Stimulated activated CD4-positive, alpha-beta T cell treated with anti-CD3 and anti-CD28 coated beads, Interleukin-1b, Interleukin-23, amount 100 ng/mL, for 24 hours (primary cell): ENCODE measurements around the gene COBL.

Experiments used
- DNase-seq, 4 experiments: peaks; one replicate each; pipeline ENCODE4 v3.0.0-alpha.2; 2020; ENCODE audit warnings: low read depth in 4 of 4, low spot score in 1 of 4

The COBL gene

DNA sequence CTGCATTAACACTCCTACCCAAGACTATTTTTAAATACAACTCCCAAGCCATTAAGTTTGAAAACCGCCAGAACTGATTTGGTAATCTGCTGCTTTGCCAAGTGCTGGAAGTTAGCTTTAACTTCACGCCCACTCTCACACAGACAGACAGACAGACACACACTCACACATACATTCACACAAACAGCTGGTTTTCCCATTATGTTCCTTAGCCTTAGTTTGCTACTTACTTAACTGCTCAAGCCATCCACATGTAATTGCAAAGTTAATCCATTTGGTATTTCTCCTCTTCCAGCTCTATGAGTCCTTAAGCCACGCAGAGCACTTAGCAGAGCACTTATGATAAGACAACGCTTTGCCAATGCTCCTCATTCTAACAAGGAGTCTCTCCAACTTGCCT, 8.3 kb downstream of the COBL start:
- no peak for DNase-seq

DNA sequence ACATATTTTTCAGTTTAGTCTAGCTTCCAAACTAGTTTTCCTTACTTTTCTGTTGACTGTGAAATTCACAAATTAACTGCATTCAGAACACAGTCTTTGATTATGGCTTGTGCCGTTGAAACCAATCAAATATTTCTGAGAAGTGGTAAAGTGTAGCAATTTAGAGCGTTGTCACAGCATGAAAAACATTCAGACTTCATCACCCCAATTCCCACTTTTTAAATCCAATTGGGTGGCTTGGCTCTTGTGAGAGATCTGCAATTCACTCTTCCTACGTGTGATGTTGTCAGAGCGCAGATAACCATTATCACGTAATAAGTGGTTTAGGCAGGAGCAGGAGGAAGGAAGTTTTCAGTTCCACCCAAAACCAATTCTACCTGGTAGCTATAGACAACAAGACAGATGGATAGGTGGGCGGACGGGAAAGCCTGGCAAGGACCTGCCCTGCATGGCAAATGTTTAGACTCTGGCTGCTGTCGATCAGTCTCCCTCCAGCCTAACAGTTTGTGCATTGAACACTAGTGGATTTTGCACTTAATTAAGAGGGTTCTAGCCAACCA, 8.9 kb downstream of the COBL start:
- no peak for DNase-seq

DNA sequence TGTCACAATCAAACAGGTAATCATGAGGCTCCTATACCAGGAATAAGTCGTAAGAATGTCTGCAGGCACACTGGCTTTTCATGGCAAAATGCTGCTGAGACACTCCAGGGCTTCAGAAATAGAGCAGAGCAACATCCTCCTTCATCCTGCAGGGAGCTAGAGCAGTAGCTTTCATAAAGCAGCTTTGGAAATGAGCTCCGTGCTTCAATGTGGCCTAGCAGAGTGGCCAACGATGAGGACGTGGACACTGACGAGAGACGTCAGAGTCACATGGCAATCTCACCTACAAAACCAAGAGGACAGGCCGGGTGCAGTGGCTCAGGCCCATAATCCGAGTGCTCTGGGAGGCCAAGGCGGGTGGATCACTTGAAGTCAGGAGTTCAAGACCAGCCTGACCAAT, 9.8 kb downstream of the COBL start:
- DNase-seq: no peak

DNA sequence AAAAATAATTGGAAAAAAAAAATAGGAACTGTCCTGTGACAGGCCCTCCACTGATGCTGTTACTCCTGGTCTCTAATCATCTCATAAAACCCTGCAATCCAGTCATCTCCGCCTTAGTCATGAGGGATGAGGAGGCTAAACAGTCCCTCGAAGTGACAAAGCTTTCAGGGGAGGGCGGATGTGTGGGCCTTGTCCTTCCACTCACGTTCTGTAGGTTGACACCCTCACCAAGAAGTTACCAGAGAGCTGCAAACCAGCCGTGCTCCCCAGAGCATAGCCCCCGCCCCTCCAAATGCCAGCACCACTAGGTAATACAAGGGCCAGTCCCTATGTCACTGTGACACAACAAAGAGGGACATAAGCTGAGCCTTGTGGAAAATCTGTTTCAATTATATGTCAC, 11.9 kb downstream of the COBL start:
- DNase-seq: no peak

DNA sequence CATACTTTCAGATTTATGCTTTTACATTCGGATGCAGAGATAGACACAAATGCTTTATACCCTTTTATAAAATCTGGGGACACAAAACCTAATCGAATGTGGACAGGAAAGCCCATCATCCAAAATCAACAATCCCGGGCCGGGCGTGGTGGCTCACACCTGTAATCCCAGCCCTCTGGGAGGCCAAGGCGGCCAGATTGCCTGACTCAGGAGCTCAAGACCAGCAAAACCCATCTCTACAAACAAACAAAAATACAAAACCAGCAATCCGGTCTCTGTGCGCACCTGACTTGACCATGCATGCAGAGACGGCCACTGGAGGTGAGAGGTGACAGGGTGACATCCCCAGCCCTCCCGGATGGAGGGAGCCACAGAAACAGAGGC, 13.5 kb downstream of the COBL start:
- no peak for DNase-seq

DNA sequence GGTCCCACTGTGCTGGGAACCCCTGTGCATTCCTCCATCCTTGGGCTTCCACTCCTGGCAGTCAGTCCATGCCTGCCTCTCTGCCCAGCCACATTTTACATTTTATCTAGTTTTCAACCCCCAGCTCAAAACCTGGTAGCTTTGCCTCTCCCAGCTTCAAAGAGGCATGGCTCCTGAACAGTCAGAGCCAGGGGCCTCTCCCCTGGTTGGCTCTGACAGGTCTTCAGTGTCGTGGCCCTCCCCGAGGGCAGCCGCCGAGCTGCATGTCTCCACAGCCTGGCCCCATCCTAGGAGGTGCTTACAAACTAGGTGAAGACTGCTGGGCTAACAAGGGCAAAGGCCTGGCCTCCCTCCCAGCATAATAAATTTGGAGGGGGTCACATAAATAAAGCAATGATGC, 14.8 kb downstream of the COBL start:
- no peak for DNase-seq

DNA sequence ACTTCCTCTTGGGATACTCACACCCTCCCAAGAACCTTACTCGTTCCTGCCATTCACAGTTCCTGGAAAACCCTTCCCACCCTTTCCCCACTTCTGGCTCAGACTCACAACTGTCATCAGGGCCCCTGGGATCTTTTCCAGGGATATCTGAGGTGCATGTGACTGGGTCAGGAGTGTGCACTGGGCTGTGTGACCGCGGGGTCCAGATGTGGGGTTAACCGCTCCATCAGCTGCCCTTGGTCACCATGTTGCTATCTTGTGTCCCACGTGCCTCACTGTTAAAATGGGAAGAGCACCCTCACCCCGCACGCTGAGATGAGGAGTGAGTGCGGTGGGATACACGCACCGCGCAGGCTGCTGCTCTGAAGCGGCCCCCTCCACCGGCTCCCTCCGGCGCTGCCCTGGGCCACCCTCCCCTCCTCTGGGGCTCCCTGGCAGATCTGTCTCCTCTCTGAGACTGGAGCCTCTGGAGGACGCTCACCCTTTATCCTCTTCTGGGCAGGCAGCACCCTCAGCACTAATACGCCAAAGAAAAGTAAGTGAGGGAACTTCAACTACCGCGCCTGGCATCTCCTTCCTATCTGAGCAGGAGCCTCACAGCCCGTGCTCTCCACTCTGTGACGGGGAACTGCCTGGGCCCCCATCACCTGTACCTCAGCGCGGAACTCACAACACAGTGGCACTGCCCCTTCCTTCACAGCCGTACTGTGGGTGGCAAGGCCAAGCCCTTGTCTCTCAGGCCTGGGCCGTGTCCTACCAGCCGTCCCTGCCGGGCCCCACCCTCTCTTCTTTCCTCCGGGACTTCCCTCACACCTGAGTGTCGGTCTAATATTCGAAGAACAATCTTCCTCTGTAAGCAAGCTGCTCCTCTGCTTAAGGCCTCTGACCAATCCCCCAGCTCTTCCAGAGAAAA, 15.6 kb downstream of the COBL start:
- DNase-seq: no peak

DNA sequence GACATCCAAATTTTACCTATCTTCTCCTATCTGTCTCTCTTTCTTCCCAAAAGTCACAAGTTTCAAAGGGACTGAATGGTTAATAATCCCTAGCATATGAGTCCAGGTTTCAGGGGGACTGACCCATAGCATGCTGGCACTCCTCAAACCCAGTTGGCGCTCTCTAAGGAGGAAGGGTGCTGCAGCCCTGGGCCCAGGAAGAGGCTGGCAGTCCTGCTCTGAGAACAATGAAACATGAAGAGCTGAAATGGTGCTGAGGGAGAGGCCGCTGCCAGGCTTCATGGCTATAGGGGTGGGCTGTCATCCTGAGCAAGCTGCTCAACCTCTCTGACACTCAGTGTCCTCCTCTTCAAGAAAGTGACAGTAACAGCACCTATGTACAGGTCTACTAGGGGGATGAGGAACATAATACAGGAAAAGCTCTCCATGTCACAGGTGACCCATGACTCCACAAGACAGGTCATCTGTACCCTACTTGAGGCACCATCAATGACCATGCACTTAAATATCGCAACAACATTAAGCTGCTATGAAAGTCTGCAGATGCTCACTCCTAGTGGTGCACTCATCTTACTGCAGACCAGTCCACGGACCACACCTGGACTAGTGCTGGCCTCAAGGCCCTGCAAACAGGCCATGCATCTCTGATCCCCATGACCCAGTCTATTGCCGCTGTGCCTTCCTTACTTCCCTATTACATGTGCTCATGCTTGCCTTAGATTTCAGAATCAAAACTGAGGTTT, 17.0 kb downstream of the COBL start:
- DNase-seq: no peak

DNA sequence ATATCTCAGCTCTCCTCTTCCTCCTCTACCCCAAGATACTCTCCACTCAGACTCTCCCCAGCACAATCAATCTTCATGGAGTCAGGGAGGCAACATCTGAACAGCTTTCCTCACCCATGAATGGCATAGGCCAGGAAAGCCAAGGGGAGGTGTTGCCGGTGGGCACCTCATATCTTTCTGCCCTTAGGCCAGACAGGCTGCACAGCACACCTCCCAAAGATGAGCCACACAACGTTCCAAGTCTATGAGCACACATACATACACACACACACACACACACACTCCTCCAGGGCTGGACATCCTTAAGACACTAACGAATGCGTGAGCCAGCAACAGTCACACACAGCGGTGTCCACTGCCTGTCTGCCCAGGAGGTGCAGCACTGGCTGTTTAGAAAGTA, 17.7 kb downstream of the COBL start:
- DNase-seq: no peak

DNA sequence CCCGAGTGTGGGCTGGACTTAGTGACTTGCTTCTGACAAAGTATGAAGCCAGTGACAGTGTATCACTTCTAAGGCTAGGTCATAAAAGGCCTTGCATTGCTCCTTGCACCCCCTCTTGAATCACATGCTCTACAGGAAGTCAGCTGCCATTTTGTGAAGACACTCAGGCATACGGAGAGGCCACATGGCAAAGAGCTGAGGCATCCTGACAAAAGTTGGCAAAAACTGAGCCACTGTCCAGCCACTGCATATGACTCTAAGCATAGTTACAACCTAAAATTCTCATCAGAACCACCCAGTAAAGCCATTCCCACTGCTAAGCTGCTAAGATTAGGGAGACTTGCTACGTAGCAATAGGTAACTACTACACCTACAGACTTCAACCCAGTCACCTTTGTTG, 18.6 kb downstream of the COBL start:
- DNase-seq: no peak

DNA sequence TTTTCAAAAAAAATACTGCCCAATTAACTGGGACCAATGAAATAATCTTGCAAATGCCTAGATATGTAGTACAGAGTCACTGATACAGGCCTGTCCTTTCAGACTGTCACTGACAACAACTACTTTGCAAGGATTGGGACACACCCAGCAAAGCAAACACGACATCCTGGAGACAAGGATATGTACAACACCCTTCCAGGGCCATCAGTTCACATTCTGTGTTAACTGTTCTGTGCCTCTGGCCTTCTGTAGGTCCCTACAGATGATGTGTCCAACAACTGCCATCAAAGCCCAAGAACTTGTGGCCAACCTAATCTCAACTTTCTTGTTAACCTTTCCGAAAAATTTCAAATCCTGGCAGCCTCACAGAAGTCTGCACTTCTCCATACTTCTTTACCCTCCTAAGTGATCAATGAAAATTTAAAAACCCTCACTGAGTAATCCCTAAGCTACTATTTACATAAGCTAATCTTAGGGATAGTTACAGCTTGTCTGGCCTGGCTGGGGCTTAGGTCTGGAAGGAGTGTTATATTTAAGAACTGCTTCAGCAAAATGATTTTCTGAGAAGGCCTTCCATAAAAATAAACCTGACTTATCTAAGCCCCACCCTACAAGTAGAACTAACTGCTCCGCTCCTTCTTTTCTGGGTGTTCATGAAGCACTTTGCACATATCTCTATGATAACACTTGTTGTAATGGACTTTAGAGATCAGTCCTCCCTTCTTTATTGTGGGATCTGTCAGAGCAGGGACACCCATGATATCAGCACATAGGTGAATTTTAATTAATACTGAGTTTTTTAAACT, 21.0 kb downstream of the COBL start:
- no peak for DNase-seq

DNA sequence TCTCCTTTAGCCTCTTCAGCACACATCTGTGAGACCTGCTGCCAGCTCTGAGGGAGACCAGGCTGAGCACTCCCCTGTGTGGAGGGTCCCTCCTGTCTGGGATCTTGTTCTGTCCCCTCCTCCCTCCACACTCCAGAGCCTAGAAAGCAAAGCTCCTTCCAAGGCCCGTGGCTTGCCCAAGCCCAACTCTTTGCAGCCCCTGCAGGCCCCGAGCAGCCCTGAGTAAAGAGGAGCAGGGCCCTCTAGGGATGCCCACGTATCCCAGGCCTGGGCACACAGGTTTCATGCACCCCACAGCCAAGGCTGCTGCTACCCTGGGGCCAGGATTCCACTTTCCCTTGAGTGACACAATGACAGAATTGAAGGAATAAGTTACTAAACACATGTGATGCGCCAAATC, 24.0 kb downstream of the COBL start:
- DNase-seq: no peak

DNA sequence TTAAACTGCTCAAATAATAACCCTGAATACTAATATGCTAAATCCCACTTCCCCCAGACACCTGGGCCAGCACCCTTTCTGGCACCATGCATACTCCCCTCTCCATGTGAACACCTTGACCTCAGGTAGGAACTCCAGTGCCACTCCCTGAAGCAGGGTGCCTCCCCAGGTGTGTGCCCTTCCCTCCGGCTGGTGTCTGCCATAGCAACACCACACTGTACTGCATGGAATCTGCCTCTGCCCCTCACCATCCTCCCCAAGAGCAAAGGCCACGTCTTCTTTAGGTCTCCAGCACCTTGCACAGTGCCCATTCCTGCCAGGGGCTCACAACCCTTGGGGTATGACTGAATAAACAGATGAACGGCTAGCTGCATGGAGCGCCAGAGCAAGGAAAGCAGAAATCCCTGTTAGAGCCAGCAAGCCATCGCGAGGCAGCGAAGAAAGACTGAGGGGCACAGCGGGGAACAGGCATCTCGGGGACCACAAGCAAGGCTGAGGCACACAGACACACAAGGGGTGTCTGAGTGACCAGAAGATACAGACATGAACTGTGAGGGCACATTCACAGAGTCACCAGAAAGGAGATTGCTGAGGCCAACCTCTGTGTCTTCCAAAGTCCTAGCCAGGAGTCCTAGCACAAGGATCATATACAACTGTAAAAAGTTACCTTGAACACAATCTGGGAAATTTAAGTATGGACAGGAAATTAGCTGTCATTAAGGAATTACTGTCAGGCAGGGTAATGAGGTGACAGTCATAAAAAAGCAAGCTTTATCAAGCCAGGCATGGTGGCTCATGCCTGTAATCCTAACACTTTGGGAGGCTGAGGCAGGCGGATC, 25.7 kb downstream of the COBL start:
- no peak for DNase-seq

DNA sequence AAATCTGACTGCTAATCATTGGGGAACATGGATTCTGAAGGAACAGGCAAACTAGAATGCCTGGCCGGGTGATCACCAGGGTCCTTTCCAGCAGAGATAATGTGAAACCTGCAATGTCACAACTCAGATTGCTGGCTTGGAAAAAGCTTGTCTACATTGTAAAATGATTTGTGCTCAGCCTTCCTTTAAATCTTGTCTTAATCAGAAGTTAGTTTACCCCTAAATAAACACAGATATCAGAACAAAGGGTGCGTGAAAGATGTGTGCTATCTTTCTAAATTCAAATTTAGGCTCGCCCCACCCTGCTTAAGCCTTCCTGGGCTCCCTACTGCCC, 26.3 kb downstream of the COBL start:
- no peak for DNase-seq

DNA sequence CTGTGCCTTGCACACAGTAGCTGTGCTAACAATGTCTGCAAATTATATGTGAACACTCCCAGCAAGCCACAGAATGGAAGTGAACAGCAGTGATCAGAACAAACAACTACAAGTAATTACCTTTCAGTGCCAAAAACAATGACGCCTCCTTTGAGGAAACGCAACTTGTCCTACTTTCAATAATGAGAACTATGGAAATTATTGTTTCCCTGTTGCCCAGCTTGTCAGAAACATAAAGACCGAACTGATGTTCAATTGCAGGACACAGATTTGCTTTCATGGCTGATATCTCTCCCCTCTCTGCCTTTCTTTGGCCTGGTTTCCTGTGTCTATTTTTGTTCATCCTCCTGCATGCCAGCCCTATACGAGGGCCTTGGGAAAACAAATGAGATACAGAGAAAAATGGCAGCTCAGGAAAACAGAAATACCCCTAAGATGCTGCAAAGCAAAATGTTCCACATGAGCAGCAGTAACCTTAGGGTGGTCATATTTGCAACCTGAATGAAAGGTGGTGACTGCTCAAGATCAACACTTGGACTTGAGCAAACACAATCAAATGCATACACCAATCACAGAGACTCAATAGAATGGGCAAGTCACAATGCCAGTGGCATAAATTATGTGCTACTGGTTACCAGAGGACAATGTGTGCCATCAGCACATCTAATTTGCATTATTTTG, 26.8 kb downstream of the COBL start:
- no peak for DNase-seq

DNA sequence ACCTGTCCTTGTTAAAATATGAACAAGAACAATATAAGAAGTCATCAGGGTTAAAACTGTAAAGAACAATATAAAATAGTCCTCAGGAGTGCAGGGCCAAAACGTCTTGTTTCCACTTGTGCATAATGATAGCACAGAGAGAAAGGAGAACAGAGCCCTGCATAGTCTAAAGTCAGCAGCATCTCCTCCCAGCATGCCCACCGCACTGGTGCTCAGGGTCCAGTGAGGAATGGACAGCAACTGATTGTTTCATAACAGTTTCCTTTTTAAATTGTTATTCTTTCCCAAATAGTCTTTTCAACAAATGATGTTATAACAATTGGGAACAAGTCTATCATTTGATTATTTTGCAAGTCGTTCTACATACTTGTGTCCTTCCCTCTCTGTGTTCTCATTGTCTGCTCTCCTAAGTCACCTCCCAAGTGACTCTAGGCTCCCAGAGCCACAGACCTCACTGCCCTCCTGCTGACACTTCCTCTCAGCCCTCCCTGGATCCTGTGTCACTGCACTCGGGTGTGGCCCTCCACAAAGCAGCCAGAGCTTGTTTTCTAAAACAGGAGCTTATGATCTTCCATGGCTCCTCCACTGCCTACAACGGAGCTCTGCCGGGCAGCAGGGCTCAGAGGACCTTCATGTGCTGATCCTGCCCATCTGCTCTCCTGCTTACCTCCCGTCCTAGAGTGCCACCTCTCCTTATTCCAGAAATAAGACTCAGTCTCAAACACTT, 27.6 kb downstream of the COBL start:
- no peak for DNase-seq

DNA sequence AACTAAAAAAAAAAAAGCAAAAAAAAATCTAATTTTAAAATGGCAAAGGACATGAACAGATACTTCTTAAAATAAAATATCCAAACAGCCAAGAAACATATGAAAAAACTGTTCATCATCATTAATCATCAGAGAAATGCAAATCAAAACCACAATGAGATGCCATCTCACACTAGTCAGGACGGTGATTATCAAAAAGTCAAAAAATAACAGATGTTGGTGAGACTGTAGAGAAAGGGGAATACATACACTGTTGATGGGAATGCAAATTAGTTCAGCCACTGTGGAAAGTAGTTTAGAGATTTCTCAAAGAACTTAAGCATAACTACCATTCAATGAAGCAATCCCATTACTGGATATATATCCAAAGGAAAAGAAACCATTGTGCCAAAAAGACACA, 30.2 kb downstream of the COBL start:
- DNase-seq: no peak

DNA sequence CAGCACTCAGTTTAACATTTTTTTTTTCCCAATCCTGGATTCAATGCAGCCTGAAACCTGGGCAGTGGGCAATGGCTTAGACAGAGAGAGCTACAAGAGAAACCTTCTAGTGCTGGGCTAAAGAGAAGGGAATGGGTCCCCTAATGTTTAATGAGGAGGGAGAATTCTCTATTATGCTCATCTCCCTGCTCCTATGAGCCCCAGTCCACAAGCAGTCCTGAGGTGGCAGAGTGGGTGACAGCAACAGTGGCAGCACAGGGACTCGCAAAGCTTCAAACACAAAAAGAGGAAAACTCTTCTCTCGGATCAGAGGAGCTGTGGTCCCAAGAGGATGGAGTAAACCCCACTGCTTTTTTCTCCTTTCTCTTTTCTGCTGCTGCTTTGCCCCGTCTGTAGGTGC, 36.5 kb downstream of the COBL start:
- DNase-seq: no peak

DNA sequence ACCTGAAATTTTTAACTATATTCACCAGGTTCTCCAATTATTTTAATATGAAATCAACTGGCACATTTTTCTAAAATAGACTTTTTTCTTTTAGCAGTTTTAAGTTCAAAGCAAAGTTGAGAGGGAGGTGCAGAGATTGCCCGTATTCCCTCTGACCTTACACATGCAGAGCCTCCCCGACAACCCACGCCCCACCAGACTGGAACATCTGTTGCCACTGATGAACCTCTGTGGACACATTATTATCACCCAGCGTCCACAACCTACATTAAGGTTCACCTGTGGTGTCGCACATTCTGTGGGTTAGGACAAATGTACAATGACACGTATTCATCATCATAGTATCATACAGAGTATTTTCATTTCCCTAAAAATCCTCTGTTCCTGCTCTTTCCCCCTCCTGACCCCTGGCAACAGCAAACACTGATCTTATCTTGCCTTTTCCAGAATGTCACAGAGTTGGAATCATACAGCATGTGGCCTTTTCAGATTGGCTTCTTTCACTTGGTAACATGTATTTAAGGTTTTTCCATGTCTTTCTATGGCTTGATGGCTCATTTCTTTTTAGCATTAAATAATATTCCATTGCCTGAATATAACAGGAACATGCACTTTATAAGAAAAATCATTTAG, 37.1 kb downstream of the COBL start:
- DNase-seq: no peak
